Astrocyte (in vitro differentiated cells and primary cell): Measurements from ENCODE around the gene TPRKB. TPM values are rescaled to one million over a fixed set of nuclear protein-coding genes. Genes with fewer than 3 reads are reported as not detected.
"Not testable (repeated sequence)": the region's sequence is repeated elsewhere in the genome, so short reads cannot be mapped to it uniquely, and the experiment has no call there.

Source experiments
- DNase-seq: peaks from one replicate; pipeline ENCODE4 v3.0.0-alpha.2; 2010; ENCODE audit warnings: low read depth
- FAIRE-seq: peaks from 2 replicates; lab custom pipeline; 2011; peaks lifted over from hg19 to GRCh38; lab: Jason Lieb, UNC
- H2AFZ ChIP-seq: 2 replicates; pipeline ENCODE4 v1.6.0; 2012; ENCODE audit warnings: low read depth, low read length, inconsistent platforms
- H3K27ac ChIP-seq: 2 replicates; pipeline ENCODE4 v1.5.1; 2011; ENCODE audit warnings: low read depth, low read length, inconsistent platforms
- H3K27me3 ChIP-seq: 2 replicates; pipeline ENCODE4 v1.6.0; 2011; ENCODE audit warnings: low read length, inconsistent platforms; ENCODE audit not compliant: insufficient read depth
- H3K36me3 ChIP-seq: 2 replicates; pipeline ENCODE4 v1.5.1; 2011; ENCODE audit warnings: low read length, inconsistent platforms; ENCODE audit not compliant: insufficient read depth
- H3K4me1 ChIP-seq: 2 replicates; pipeline ENCODE4 v1.5.1; 2011; ENCODE audit warnings: low read length, inconsistent platforms; ENCODE audit not compliant: insufficient read depth
- H3K4me2 ChIP-seq: 2 replicates; pipeline ENCODE4 v1.6.0; 2012; ENCODE audit warnings: low read length, inconsistent platforms
- H3K4me3 ChIP-seq: 2 replicates; pipeline ENCODE4 v1.5.1; 2011; ENCODE audit warnings: low read depth, mild to moderate bottlenecking, low read length, inconsistent platforms; ENCODE audit not compliant: insufficient read depth
- H3K79me2 ChIP-seq: 2 replicates; pipeline ENCODE4 v1.6.0; 2012; ENCODE audit warnings: mild to moderate bottlenecking, low read length, inconsistent platforms; ENCODE audit not compliant: insufficient read depth
- H3K9ac ChIP-seq: 2 replicates; pipeline ENCODE4 v1.6.0; 2012; ENCODE audit warnings: mild to moderate bottlenecking, low read length, inconsistent platforms
- H3K9me3 ChIP-seq: 2 replicates; pipeline ENCODE4 v1.5.1; 2012; ENCODE audit warnings: low read depth, mild to moderate bottlenecking, low read length, inconsistent platforms; ENCODE audit not compliant: insufficient read depth
- H4K20me1 ChIP-seq: 2 replicates; pipeline ENCODE4 v1.6.0; 2012; ENCODE audit warnings: low read length, inconsistent platforms; ENCODE audit not compliant: insufficient read depth
- H3K27ac Mint-ChIP-seq: one replicate; pipeline ENCODE4 v1.8.0; 2021; ENCODE audit warnings: mild to moderate bottlenecking, mixed read lengths; ENCODE audit not compliant: unreplicated experiment
- H3K27me3 Mint-ChIP-seq: one replicate; pipeline ENCODE4 v1.8.0; 2021; ENCODE audit warnings: low read depth, mixed read lengths; ENCODE audit not compliant: unreplicated experiment
- H3K36me3 Mint-ChIP-seq: one replicate; pipeline ENCODE4 v1.8.0; 2021; ENCODE audit warnings: low read depth, mixed read lengths; ENCODE audit not compliant: unreplicated experiment
- H3K4me1 Mint-ChIP-seq: one replicate; pipeline ENCODE4 v1.8.0; 2021; ENCODE audit warnings: low read depth, mixed read lengths; ENCODE audit not compliant: unreplicated experiment
- H3K4me3 Mint-ChIP-seq: one replicate; pipeline ENCODE4 v1.8.0; 2021; ENCODE audit warnings: mild to moderate bottlenecking, moderate library complexity, mixed read lengths; ENCODE audit not compliant: unreplicated experiment
- H3K9me3 Mint-ChIP-seq: one replicate; pipeline ENCODE4 v1.8.0; 2021; ENCODE audit warnings: mild to moderate bottlenecking, mixed read lengths; ENCODE audit not compliant: unreplicated experiment
- total RNA-seq: library from RNA; stranded (reverse); gene quantifications from 2 replicates; pipeline ENCODE4 v1.2.1, GENCODE V29; 2021
- TF ChIP-seq, protein P1 (sequence below): IDR thresholded peaks from 2 replicates; pipeline ENCODE4 v1.5.1; 2011; ENCODE audit warnings: low read depth, mild to moderate bottlenecking, inconsistent platforms, low read length, moderate library complexity; ENCODE audit not compliant: insufficient read depth

The TPRKB gene
- total RNA-seq, 1 donor from 2014 or later: 21.3 TPM

GRCh38 chr2:73684325-73684724 lies 52.8 kb downstream of the TPRKB start:
- H3K9me3 ChIP-seq, H3K36me3 Mint-ChIP-seq, H3K4me1 Mint-ChIP-seq, H4K20me1 ChIP-seq, H3K4me3 Mint-ChIP-seq, H3K4me3 ChIP-seq, H3K36me3 ChIP-seq, H3K9ac ChIP-seq, H3K4me1 ChIP-seq, H3K27ac Mint-ChIP-seq, H3K27ac ChIP-seq, H3K9me3 Mint-ChIP-seq, H3K79me2 ChIP-seq, H3K4me2 ChIP-seq, H2AFZ ChIP-seq, H3K27me3 ChIP-seq, DNase-seq, FAIRE-seq: not testable (repeated sequence)
- peaks cover 37% of the 10 kb centered on the region for H3K27me3 Mint-ChIP-seq

GRCh38 chr2:73679951-73680571 lies 57.1 kb downstream of the TPRKB start:
- not testable (repeated sequence) for H3K4me1 Mint-ChIP-seq, H3K4me3 ChIP-seq, H3K4me1 ChIP-seq, H3K9ac ChIP-seq, H3K36me3 Mint-ChIP-seq, H3K27me3 ChIP-seq, H3K9me3 Mint-ChIP-seq, H3K27ac Mint-ChIP-seq, H3K9me3 ChIP-seq, FAIRE-seq, DNase-seq, H3K36me3 ChIP-seq, H3K4me3 Mint-ChIP-seq, H3K4me2 ChIP-seq, H4K20me1 ChIP-seq, H2AFZ ChIP-seq, H3K27ac ChIP-seq, H3K79me2 ChIP-seq
- TF ChIP-seq, protein P1, sequence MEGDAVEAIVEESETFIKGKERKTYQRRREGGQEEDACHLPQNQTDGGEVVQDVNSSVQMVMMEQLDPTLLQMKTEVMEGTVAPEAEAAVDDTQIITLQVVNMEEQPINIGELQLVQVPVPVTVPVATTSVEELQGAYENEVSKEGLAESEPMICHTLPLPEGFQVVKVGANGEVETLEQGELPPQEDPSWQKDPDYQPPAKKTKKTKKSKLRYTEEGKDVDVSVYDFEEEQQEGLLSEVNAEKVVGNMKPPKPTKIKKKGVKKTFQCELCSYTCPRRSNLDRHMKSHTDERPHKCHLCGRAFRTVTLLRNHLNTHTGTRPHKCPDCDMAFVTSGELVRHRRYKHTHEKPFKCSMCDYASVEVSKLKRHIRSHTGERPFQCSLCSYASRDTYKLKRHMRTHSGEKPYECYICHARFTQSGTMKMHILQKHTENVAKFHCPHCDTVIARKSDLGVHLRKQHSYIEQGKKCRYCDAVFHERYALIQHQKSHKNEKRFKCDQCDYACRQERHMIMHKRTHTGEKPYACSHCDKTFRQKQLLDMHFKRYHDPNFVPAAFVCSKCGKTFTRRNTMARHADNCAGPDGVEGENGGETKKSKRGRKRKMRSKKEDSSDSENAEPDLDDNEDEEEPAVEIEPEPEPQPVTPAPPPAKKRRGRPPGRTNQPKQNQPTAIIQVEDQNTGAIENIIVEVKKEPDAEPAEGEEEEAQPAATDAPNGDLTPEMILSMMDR: peak; percentile 12
- H3K27me3 Mint-ChIP-seq: peaks cover 20% of the 10 kb centered on the region

Other genes starting within 250 kb of the TPRKB start
- not detected in 2 replicates for gene NAT8, start 94.9 kb downstream of the TPRKB start, total RNA-seq
- gene DUSP11, start 42.8 kb upstream of the TPRKB start, total RNA-seq: 38.3 and 39.6 TPM in 2 replicates
- gene C2orf78, start 46.8 kb upstream of the TPRKB start, total RNA-seq: not detected in 2 replicates
- gene STAMBP, start 91.6 kb upstream of the TPRKB start, total RNA-seq: 46.1 and 46.5 TPM in 2 replicates
- gene ACTG2, start 155.7 kb upstream of the TPRKB start, total RNA-seq: 298 and 540 TPM in 2 replicates
- 84.8 and 86.3 TPM in 2 replicates for gene DGUOK, start 189.5 kb upstream of the TPRKB start, total RNA-seq
- 32.8 and 39.9 TPM in 2 replicates for gene TET3, start 247.6 kb upstream of the TPRKB start, total RNA-seq